ENCODE data around the gene AK2. TPM values are rescaled to one million over a fixed set of nuclear protein-coding genes. Genes with fewer than 3 reads are reported as not detected.

Gene AK2
- total RNA-seq, 1 experiment from 2014 or later: 159 TPM

GRCh38 chr1:33080373-33080772 is 43.7 kb upstream of the AK2 start:
- WGBS (ENCODE audit: extremely low coverage, insufficient read length, low lambda C conversion rate): no CpG with 5 or more reads among the region's 6 CpGs
- no peak overlapping the region for H3K56ac ChIP-seq (ENCODE audit: insufficient read length, low read depth, low read length)
- H3K36me3 Mint-ChIP-seq (ENCODE audit: insufficient read depth in 1 of 3, low read depth in 3 of 3): no peaks in the 10 kb centered on the region; a peak in 1 of 7 replicates
- H3K4me2 ChIP-seq (ENCODE audit: insufficient read depth, insufficient read length, low read length): peak overlapping the region; percentile 63
- H3K18ac ChIP-seq (ENCODE audit: insufficient read length, low read depth, low read length): no peak overlapping the region
- H2BK5ac ChIP-seq (ENCODE audit: insufficient read length, low read length): no peak overlapping the region
- H3K4me3 Mint-ChIP-seq: peak overlapping the region; percentile 66 to 84
- no peak overlapping the region for H3K23ac ChIP-seq (ENCODE audit: insufficient read length, low read depth, low read length)
- H2AK5ac ChIP-seq (ENCODE audit: insufficient read length, low read length): no peak overlapping the region
- no peaks in the 10 kb centered on the region for H4K20me1 ChIP-seq (ENCODE audit: control insufficient read depth, insufficient read depth, insufficient read length)
- H3K79me1 ChIP-seq (ENCODE audit: insufficient read depth, low read depth, low read length, poor library complexity, severe bottlenecking): no peaks in the 10 kb centered on the region
- H3K14ac ChIP-seq (ENCODE audit: insufficient read depth, low read length): no peak overlapping the region
- no peak overlapping the region for H4K91ac ChIP-seq (ENCODE audit: insufficient read length, low read depth, low read length)
- no peak overlapping the region for H2BK12ac ChIP-seq (ENCODE audit: insufficient read length, low read depth, low read length)
- no peak overlapping the region for H2BK20ac ChIP-seq (ENCODE audit: low read depth, low read length, poor library complexity, severe bottlenecking)
- no peaks in the 10 kb centered on the region for H3K79me2 ChIP-seq (ENCODE audit: insufficient read depth, low read length)
- no peak overlapping the region for H3K27ac Mint-ChIP-seq
- DNase-seq: no peak
- no peak overlapping the region for H3K9ac ChIP-seq (ENCODE audit: extremely low read depth, insufficient read length, low read length)
- H3K4me1 Mint-ChIP-seq: peaks cover 14 to 15% of the 10 kb centered on the region in 2 experiments
- TF ChIP-seq CTCF (conservative IDR thresholded peaks at IDR 0.05): no peak
- H3K9me3 Mint-ChIP-seq: no peaks in the 10 kb centered on the region
- H3T11ph ChIP-seq (ENCODE audit: low read length): no peak overlapping the region
- no peak overlapping the region for H2BK120ac ChIP-seq (ENCODE audit: low read depth, low read length, poor library complexity, severe bottlenecking)
- no peak overlapping the region for H3K27ac ChIP-seq (ENCODE audit: insufficient read length, low read depth, low read length)
- no peak overlapping the region for H4K8ac ChIP-seq (replicated peaks; ENCODE audit: insufficient read length, low read depth, low read length)
- no peak overlapping the region for H3K4ac ChIP-seq (ENCODE audit: low read depth, low read length)
- H4K5ac ChIP-seq (ENCODE audit: insufficient read length, low read depth, low read length): no peak overlapping the region
- H3K4me1 ChIP-seq (ENCODE audit: insufficient read depth, low read length): 0 out of 2 replicates have a peak, but pooled peaks cover 2% of the 10 kb centered on the region
- peaks cover 27% of the 10 kb centered on the region for H3K27me3 ChIP-seq (ENCODE audit: insufficient read depth, low read length)
- no peak overlapping the region for H2BK15ac ChIP-seq (ENCODE audit: low read depth, low read length)
- no peak overlapping the region for H2AFZ ChIP-seq (ENCODE audit: low read length)
- H3K23me2 ChIP-seq (ENCODE audit: insufficient read length, low read depth, low read length, poor library complexity, severe bottlenecking): peaks cover 9% of the 10 kb centered on the region
- peaks cover 53% of the 10 kb centered on the region for H3K27me3 Mint-ChIP-seq (ENCODE audit: low read depth)
- H3K9me3 ChIP-seq (ENCODE audit: control insufficient read depth, low read depth, low read length): no peaks in the 10 kb centered on the region
